AG09309 (cell line): Measurements from ENCODE around the gene FMOD.

Source experiments
- DNase-seq: peaks from one replicate; pipeline ENCODE4 v3.0.0-alpha.2; 2010; ENCODE audit warnings: low read depth
- H3K4me3 ChIP-seq: 2 replicates; pipeline ENCODE4 v1.5.1; 2011; ENCODE audit warnings: mild to moderate bottlenecking, low read depth, low read length, moderate library complexity; ENCODE audit not compliant: control insufficient read depth
- CTCF ChIP-seq: IDR thresholded peaks from 2 replicates; pipeline ENCODE4 v1.5.1; 2011; ENCODE audit warnings: mild to moderate bottlenecking, low read depth, low read length, inconsistent platforms; ENCODE audit not compliant: insufficient read depth, control insufficient read depth; ENCODE audit errors: missing control alignments

The FMOD gene

GRCh38 chr1:203322500-203323179 lies 28.3 kb downstream of the FMOD start:
- no peak for DNase-seq
- no peak overlapping the region for H3K4me3 ChIP-seq
- no peak for TF ChIP-seq CTCF

GRCh38 chr1:203321273-203322052 lies 29.5 kb downstream of the FMOD start:
- no peak for TF ChIP-seq CTCF
- DNase-seq: no peak
- no peak overlapping the region for H3K4me3 ChIP-seq

GRCh38 chr1:203320591-203321272 lies 30.2 kb downstream of the FMOD start:
- DNase-seq: no peak
- no peak overlapping the region for H3K4me3 ChIP-seq
- no peak for TF ChIP-seq CTCF

GRCh38 chr1:203318229-203318517 lies 32.7 kb downstream of the FMOD start:
- DNase-seq: no peak
- no peak for TF ChIP-seq CTCF
- no peak overlapping the region for H3K4me3 ChIP-seq

GRCh38 chr1:203317429-203318228 lies 33.3 kb downstream of the FMOD start:
- no peak for DNase-seq

More at GRCh38 chr1:203317429-203318228, 33.3 kb downstream of the FMOD start:
- H3K4me3 ChIP-seq: no peak overlapping the region
- TF ChIP-seq CTCF: no peak
